Measurements from ENCODE around the gene APBB2.

The APBB2 gene

GRCh38 chr4:41134581-41134980 lies 79.8 kb downstream of the APBB2 start:
- DNase-seq (ENCODE audit: low read depth in 2 of 2): no peak

DNA sequence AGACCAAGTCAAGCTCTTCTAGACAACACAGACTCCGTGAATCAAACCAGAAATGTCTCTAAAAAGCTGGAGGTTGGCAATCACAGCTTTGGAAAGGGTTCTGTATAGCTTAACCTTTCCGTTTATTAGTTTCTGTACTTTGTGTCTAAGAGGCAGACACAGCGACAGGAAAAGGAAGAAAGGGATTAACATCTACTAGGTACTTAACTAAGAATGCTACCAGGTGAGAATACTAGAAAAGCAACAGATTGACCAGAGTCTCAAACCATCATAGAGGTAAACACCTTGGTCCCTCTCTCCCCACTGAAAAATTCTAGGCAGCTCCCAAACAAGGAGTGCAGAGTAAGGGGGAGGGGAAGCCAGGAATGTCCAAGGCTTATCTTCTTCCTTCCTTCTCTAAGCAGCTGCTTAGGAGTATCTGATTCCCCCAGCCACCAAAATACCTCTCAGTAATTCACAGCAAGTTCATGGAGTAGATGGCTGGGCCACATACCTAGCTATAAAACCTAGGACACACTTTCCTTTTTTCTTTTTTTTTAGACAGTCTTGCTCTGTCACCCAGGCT lies 80.8 kb downstream of the APBB2 start:
- DNase-seq (ENCODE audit: low read depth in 2 of 2): no peak

GRCh38 chr4:41132055-41132683 lies 82.2 kb downstream of the APBB2 start:
- no peak for DNase-seq (ENCODE audit: low read depth in 2 of 2)

DNA sequence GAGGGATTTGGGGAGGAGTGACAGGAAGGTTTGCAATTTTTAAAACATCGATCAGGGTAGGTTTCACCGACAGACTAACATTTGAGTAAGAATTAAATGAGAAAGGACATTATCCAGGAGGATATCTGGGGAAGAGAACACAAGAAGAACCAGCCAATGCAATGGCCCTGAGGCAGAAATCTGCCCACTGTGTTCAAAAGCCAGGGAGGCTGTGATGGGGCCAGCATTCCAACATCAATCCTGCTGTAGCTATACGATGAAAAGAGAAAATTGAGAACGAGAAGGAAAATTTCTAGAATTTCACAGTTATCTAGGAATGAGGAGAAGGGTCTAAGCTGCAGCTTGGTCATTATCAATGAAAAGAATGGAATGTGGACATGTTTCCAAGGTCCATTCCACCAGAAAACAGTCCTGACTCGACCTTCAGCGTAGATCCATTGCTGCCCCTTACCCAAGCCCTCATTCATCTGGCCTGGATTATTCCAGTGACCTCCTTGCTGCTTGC lies 84.4 kb downstream of the APBB2 start:
- no peak for DNase-seq (ENCODE audit: low read depth in 2 of 2)

- DNase-seq (ENCODE audit: low read depth in 2 of 2): no peak
Observed at GRCh38 chr4:41129128-41129754, 85.1 kb downstream of the APBB2 start.

DNA sequence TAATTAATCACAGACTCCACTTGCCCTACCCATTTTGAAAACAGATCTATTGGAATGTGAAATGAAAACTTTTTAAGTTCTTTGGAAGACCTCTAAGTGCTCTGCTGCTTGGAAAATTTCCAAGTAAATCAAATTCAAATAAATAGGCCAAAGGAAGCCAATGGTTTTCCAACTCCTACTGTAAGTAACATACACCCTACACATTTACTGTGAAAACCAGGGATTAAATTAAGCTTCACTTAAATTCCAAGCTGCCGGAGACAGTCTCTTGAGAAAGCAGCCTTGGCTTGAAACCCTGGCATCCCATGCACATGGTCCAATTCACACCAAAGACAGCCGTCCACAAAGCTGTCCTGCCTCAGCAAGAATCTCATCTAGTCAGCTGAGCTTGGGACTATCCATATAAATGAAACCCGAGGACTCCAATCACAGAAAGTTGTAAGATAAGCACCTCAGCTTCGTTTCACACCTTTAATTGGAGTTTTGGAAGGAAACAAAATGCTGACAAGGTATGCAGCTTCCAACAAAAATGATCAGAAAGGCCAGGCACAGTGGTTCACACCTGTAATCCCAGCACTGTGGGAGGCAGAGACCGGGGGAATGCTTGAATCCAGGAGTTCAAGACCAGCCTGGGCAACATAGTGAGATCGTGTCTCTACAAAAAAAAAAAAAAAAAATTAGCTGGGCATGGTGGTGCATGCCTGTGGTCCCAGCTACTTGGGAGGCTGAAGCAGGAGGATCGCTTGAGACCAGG lies 88.6 kb downstream of the APBB2 start:
- DNase-seq (ENCODE audit: low read depth in 2 of 2): no peak

GRCh38 chr4:41124916-41125548 lies 89.3 kb downstream of the APBB2 start:
- no peak for DNase-seq (ENCODE audit: low read depth in 2 of 2)

- no peak for DNase-seq (ENCODE audit: low read depth in 2 of 2)
Observed at GRCh38 chr4:41122775-41123174, 91.6 kb downstream of the APBB2 start.

- DNase-seq (ENCODE audit: low read depth in 2 of 2): no peak
Observed at GRCh38 chr4:41122309-41122708, 92.0 kb downstream of the APBB2 start.

DNA sequence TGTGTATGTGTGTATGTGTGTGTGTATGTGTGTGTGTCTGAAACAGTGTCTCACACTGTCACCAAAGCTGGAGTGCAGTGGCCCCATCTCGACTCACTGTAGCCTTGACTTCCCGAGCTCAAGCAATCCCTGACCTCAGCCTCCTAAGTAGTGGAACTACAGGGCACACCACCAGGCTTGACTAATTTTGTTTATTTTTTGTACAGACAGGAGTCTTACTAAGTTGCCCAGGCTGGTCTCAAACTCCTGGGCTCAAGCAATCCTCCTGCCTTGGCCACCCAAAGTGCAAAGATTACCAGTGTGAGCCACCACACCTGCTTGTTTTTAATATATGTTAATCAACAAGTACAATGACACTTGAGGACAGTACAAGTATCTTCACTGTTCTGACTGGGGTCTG lies 92.4 kb downstream of the APBB2 start:
- no peak for DNase-seq (ENCODE audit: low read depth in 2 of 2)

DNA sequence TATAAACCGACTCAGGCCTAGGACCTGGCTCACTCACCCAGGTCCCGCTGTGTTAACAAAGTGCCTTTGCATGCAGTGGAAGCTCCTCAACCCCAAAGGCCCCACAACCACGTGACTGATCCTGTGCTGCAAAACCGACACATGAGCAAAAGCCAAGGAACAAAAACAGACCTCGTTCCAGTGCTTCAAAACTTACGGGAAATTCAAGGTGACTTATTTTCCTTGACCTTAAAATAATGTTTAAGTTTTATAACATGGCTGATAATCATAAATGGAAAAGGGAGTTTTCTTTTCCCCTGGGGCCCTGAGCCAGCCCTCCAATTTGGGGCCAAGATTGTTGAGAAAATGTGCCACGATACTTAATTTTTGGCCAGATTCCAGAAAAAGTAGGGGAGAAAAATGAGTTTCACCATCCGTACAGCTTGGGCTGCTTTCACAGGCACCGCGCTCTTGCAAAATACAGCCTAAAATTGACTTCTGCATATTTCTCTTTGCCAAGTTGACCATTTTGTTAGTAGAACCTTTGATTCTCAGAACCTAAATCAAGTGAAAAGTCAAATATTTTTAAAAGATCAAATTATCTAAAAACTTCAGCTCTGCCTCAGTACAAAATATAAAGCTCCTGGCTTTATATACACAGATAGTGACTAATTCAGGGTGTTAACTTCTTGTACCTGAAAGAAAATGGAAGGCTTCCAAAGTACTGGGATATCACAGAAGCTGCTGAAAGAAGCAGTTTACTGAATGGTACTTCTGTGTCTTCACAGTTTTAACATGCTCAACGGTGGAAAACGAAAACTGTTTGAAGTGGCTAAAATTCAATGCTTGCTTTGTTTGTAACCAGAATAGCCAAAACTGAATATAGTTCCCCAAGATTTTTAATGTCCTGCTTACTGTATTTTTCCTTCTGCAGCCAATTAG lies 93.8 kb downstream of the APBB2 start:
- no peak for DNase-seq (ENCODE audit: low read depth in 2 of 2)

GRCh38 chr4:41119867-41120295 lies 94.5 kb downstream of the APBB2 start:
- no peak for DNase-seq (ENCODE audit: low read depth in 2 of 2)

DNA sequence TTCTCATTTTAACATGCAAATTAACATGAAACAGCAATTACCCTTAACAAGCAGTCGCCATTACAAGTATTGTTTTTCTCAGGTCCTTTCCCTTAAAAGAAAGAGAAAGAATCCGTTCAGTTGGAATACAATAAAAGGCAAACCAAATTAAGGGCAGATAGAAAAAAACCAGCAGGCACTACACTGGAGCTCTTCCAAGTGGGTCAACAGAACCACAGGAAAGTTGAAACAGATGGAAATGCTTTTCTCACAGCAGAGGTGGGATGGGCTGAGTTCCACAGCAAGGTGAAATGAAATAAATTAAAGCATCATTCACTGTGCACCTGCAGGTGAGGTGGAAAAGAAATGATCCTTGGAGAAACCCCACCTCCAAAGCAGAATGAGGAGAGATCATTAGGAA lies 102.6 kb downstream of the APBB2 start:
- DNase-seq (ENCODE audit: low read depth in 2 of 2): no peak

DNA sequence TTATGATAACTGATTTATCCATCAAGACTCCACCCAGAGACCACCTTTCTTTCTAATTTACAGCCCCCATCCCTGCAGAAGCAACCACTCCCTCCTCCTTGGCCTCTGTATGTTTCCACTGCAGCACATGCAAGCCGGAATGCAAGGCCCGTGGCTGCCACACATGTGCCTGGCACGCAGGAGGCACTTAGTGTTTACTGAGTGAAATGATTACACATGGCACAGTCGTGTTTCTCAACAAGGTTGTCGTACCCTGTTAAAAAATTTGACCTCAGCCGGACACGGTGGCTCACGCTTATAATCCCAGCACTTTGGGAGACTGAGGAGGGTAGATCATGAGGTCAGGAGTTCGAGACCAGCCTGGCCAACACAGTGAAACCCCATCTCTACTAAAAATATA lies 104.3 kb downstream of the APBB2 start:
- DNase-seq (ENCODE audit: low read depth in 2 of 2): no peak

DNA sequence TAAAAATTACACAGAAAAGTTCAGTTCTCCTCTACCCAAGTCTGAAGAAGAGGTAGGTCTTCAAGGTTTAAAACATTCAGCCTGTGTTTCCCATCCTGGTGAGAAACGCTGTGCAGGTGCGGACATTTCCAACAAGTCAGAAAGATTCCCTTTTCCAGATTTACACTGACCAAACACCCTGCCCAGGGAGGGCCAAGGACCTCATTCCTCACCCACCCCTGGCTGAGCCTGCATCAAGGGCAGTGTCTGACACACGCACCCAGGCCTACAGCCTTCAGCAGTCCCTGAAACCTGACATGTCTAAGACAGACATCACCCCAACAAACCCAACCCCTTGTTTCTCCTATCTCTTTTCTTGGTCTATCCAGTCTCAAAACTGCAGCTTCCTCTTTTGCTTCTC lies 105.9 kb downstream of the APBB2 start:
- DNase-seq (ENCODE audit: low read depth in 2 of 2): no peak

DNA sequence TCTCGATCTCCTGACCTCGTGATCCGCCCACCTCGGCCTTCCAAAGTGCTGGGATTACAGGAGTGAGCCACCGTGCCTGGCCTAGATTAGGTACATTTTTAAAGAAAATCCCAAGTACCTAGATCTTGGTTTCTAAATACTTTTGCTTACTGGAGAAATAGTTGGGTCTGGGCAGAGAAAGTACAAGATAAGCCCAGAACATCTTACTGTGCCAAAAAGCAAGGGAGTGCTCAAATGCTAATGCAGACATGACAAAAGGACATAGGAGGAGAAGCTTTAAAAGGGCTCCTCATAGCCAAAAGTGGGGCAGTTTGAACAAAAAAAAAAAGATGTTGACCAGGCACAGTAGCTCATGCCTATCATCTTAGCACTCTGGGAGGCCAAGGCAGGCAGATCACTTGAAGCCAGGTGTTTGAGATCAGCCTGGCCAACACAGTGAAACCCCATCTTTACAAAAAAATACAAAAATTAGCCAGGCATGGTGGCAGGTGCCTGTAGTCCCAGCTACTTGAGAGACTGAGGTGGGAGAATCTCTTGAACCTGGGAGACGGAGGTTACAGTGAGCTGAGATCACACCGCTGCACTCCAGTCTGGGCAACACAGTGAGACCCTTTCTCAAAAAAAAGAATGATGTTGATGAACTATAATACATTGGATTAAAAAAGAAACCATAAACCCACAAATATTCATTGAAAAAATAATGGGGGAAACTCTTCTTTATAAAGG lies 107.5 kb downstream of the APBB2 start:
- DNase-seq (ENCODE audit: low read depth in 2 of 2): no peak

DNA sequence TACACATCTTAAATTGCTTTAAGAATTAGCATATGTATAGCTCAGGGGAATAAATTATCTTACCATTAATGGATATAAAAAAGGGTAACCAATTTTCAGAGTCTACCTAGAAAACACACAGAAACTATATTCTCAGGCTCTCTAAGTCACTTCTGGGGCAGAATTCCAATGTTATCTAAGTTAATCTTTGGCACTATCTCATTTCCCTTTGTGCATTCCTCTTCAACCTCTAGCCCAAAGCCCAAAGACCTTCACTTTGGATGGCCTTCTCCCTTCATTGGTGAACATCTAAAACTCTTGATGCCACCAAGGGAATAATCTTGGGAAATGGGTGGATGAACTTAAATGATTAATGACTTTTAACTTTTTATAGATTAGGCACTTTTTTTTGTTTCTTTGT lies 108.3 kb downstream of the APBB2 start:
- no peak for DNase-seq (ENCODE audit: low read depth in 2 of 2)

- DNase-seq (ENCODE audit: low read depth in 2 of 2): no peak
Observed at GRCh38 chr4:41104155-41104554, 110.2 kb downstream of the APBB2 start.

- no peak for DNase-seq (ENCODE audit: low read depth in 2 of 2)
Observed at GRCh38 chr4:41103657-41104056, 110.7 kb downstream of the APBB2 start.

GRCh38 chr4:41102414-41103092 lies 111.8 kb downstream of the APBB2 start:
- DNase-seq (ENCODE audit: low read depth in 2 of 2): no peak
